Esophagus muscularis mucosa (tissue), 4 donors: ENCODE data around the gene DNAJA1. TPM values are rescaled to one million over a fixed set of nuclear protein-coding genes. Genes with fewer than 3 reads are reported as not detected.

ENCODE experiments used
- DNase-seq: peaks from one replicate; pipeline ENCODE4 v3.0.0-alpha.2; 2017; ENCODE audit errors: extremely low spot score
- H3K27ac ChIP-seq, 4 donors: fragments of 200-600 bp; sonication (generic); replicated peaks in 1 of 4; 1 replicate in 3 of 4; 2 replicates in 1 of 4; pipeline ENCODE4 v1.5.1; 2016 to 2019; ENCODE audit warnings: mild to moderate bottlenecking in 1 of 4
- H3K27me3 ChIP-seq, 4 donors: fragments of 200-600 bp; sonication (generic); one replicate each; pipeline versions ENCODE4 v1.5.1 to v1.6.0; 2016 to 2019
- H3K36me3 ChIP-seq, 4 donors: fragments of 200-600 bp; sonication (generic); one replicate each; pipeline ENCODE4 v1.5.1; 2016 to 2019
- H3K4me1 ChIP-seq, 4 donors: fragments of 200-600 bp; sonication (generic); one replicate each; pipeline ENCODE4 v1.5.1; 2016 to 2019
- H3K4me3 ChIP-seq, 4 donors: fragments of 200-600 bp; sonication (generic); 1 replicate in 2 of 4; 2 replicates in 2 of 4; pipeline ENCODE4 v1.5.1; 2016 to 2019; ENCODE audit warnings: mild to moderate bottlenecking in 4 of 4, moderate library complexity in 1 of 4
- H3K9me3 ChIP-seq, 4 donors: fragments of 200-600 bp; sonication (generic); 1 replicate in 3 of 4; 2 replicates in 1 of 4; pipeline ENCODE4 v1.5.1; 2016 to 2019
- CTCF ChIP-seq, 3 experiments: fragments of 200-600 bp in 2 of 3; fragments of 450-650 bp in 1 of 3; sonication (generic) in 2 of 3; IDR thresholded peaks; one replicate each; pipeline ENCODE4 v1.5.1; 2017 to 2019; ENCODE audit warnings: antibody characterized with exemption in 3 of 3, mild to moderate bottlenecking in 2 of 3, moderate library complexity in 1 of 3
- EP300 ChIP-seq: sonication (generic); formaldehyde crosslinking; IDR thresholded peaks from one replicate; pipeline ENCODE4 v1.6.1; 2017; ENCODE audit warnings: antibody characterized with exemption
- POLR2A ChIP-seq: fragments of 450-650 bp; IDR thresholded peaks from one replicate; pipeline ENCODE4 v1.6.1; 2017; ENCODE audit warnings: antibody characterized with exemption, moderate library complexity, mild to moderate bottlenecking, low read depth
- POLR2AphosphoS5 ChIP-seq, 2 donors: sonication (generic); formaldehyde crosslinking; IDR thresholded peaks; one replicate each; pipeline ENCODE4 v1.6.1; 2017; ENCODE audit warnings: antibody characterized with exemption in 2 of 2
- WGBS: methylation state at CpG from one replicate; pipeline ENCODE4 v1.1.5; 2018; 5-methylcytosine and 5-hydroxymethylcytosine counted together
- intact Hi-C: fragments of 100-400 bp; cut with DNase I; formaldehyde crosslinking; loops from one replicate; pipeline ENCODE4 v1.15.1; 2023
- total RNA-seq, 4 donors: library from RNA; depleted of rRNA; stranded (reverse); fragments of >200 nt; gene quantifications; one replicate each; pipeline versions ENCODE4 v1.1.0 to v1.2.1, GENCODE V29; 2016

The DNAJA1 gene
- total RNA-seq, 4 donors from 2014 or later, result 60.9 to 102 (median 71.1) TPM

- 87% methylated on average over 3 of the region's 3 CpGs for WGBS
- H3K27ac ChIP-seq, result no peak overlapping the region
- H3K4me1 ChIP-seq, result no peaks in the 10 kb centered on the region
- no peak for DNase-seq
- no peaks in the 10 kb centered on the region for H3K27me3 ChIP-seq
- H3K4me3 ChIP-seq, result no peak overlapping the region
- no peaks in the 10 kb centered on the region for H3K36me3 ChIP-seq
- intact Hi-C loops, result no loop called here
- no peaks in the 10 kb centered on the region for H3K9me3 ChIP-seq
- TF ChIP-seq POLR2A (no peak), POLR2AphosphoS5 (IDR thresholded peaks at IDR 0.05) (no peak), CTCF (IDR thresholded peaks at IDR 0.05) (no peak), EP300 (no peak)
Observed at GRCh38 chr9:33012328-33013069, 12.6 kb upstream of the DNAJA1 start.

GRCh38 chr9:33013962-33014664, 11.0 kb upstream of the DNAJA1 start:
- WGBS, result 80% methylated on average over 2 of the region's 2 CpGs
- Histone ChIP-seq H3K9me3 (no peaks in the 10 kb centered on the region), H3K27ac (no peak overlapping the region), H3K4me1 (no peaks in the 10 kb centered on the region), H3K36me3 (peaks cover 0 to 9% (median 0%) of the 10 kb centered on the region in 4 donors), H3K27me3 (no peaks in the 10 kb centered on the region), H3K4me3 (no peak overlapping the region)
- intact Hi-C loops, result no loop called here
- DNase-seq, result no peak
- TF ChIP-seq EP300, result no peak
- TF ChIP-seq POLR2A, result no peak
- TF ChIP-seq POLR2AphosphoS5 (IDR thresholded peaks at IDR 0.05), result no peak
- TF ChIP-seq CTCF (IDR thresholded peaks at IDR 0.05), result no peak

GRCh38 chr9:33014665-33015014, 10.4 kb upstream of the DNAJA1 start:
- WGBS, result 70% methylated on average over 1 of the region's 1 CpG
- Histone ChIP-seq H3K27ac (no peak overlapping the region), H3K36me3 (peaks cover 0 to 13% (median 3%) of the 10 kb centered on the region in 4 donors), H3K9me3 (no peaks in the 10 kb centered on the region), H3K4me1 (no peaks in the 10 kb centered on the region), H3K4me3 (no peak overlapping the region), H3K27me3 (no peaks in the 10 kb centered on the region)
- TF ChIP-seq POLR2A (no peak), CTCF (IDR thresholded peaks at IDR 0.05) (no peak), POLR2AphosphoS5 (IDR thresholded peaks at IDR 0.05) (no peak), EP300 (no peak)
- DNase-seq, result no peak
- intact Hi-C loops, result no loop called here

GRCh38 chr9:33017283-33018041, 7.6 kb upstream of the DNAJA1 start:
- intact Hi-C loops, result no loop called here
- DNase-seq, result no peak
- no peak for TF ChIP-seq POLR2A
- TF ChIP-seq CTCF (IDR thresholded peaks at IDR 0.05), result no peak
- TF ChIP-seq POLR2AphosphoS5 (IDR thresholded peaks at IDR 0.05), result no peak
- no peak for TF ChIP-seq EP300
- Histone ChIP-seq H3K9me3 (no peaks in the 10 kb centered on the region), H3K27ac (no peak overlapping the region), H3K36me3 (peaks cover 0 to 18% (median 7%) of the 10 kb centered on the region in 4 donors), H3K4me3 (no peak overlapping the region), H3K4me1 (peaks cover 0 to 7% (median 6%) of the 10 kb centered on the region in 4 donors), H3K27me3 (no peaks in the 10 kb centered on the region)
- 84% methylated on average over 6 of the region's 6 CpGs for WGBS
